Ishikawa (cell line): Measurements from ENCODE around the gene ACAP2.

Source experiments
- EGR1 ChIP-seq: IDR thresholded peaks from 2 replicates; pipeline ENCODE4 v1.6.1; 2012
- EP300 ChIP-seq: IDR thresholded peaks from 2 replicates; pipeline ENCODE4 v1.6.1; 2012; ENCODE audit warnings: borderline replicate concordance
- RAD21 ChIP-seq: IDR thresholded peaks from 2 replicates; pipeline ENCODE4 v1.6.1; 2012; ENCODE audit warnings: low read depth
- YY1 ChIP-seq: IDR thresholded peaks from 2 replicates; pipeline ENCODE4 v1.6.1; 2012; ENCODE audit warnings: low read depth
- TF ChIP-seq, protein P1 (sequence below): IDR thresholded peaks from 2 replicates; pipeline ENCODE4 v1.6.1; 2012; ENCODE audit warnings: low read depth, mild to moderate bottlenecking
- TF ChIP-seq, protein P2 (sequence below): IDR thresholded peaks from 2 replicates; pipeline ENCODE4 v1.6.1; 2012
- TF ChIP-seq, protein P3 (sequence below): IDR thresholded peaks from 2 replicates; pipeline ENCODE4 v1.6.1; 2012

DNA sequence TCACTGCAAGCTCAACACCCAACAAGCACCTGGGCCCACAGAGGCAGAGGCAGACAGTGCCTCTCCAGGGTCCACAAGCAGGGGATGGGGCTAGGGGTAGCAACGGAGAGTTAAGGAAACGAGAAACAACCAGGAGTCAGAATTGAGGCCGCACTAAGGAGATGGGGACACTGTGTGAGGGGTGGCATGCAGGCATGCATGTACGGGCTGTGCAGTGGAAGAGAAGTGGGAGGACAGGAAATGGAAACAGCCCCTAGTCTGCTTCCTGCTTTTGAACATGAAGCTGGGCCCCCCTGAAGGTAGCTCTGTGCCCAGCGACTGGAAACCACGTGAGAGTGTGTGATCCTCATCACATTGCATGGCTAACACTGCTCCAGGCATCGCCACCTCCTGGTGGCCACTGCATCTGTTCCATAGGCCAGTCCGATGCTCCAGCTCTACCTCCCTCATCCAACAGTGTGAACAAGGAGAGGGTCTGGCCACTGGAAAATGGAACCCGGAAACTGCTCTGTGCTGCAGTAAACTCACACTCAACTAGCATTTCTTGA lies 215.8 kb downstream of the ACAP2 start:
- no peak for TF ChIP-seq YY1
- TF ChIP-seq, protein P1, sequence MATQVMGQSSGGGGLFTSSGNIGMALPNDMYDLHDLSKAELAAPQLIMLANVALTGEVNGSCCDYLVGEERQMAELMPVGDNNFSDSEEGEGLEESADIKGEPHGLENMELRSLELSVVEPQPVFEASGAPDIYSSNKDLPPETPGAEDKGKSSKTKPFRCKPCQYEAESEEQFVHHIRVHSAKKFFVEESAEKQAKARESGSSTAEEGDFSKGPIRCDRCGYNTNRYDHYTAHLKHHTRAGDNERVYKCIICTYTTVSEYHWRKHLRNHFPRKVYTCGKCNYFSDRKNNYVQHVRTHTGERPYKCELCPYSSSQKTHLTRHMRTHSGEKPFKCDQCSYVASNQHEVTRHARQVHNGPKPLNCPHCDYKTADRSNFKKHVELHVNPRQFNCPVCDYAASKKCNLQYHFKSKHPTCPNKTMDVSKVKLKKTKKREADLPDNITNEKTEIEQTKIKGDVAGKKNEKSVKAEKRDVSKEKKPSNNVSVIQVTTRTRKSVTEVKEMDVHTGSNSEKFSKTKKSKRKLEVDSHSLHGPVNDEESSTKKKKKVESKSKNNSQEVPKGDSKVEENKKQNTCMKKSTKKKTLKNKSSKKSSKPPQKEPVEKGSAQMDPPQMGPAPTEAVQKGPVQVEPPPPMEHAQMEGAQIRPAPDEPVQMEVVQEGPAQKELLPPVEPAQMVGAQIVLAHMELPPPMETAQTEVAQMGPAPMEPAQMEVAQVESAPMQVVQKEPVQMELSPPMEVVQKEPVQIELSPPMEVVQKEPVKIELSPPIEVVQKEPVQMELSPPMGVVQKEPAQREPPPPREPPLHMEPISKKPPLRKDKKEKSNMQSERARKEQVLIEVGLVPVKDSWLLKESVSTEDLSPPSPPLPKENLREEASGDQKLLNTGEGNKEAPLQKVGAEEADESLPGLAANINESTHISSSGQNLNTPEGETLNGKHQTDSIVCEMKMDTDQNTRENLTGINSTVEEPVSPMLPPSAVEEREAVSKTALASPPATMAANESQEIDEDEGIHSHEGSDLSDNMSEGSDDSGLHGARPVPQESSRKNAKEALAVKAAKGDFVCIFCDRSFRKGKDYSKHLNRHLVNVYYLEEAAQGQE = no peak
- no peak for TF ChIP-seq EP300
- TF ChIP-seq, protein P2, sequence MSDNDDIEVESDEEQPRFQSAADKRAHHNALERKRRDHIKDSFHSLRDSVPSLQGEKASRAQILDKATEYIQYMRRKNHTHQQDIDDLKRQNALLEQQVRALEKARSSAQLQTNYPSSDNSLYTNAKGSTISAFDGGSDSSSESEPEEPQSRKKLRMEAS = no peak
- no peak for TF ChIP-seq EGR1
- TF ChIP-seq, protein P3, sequence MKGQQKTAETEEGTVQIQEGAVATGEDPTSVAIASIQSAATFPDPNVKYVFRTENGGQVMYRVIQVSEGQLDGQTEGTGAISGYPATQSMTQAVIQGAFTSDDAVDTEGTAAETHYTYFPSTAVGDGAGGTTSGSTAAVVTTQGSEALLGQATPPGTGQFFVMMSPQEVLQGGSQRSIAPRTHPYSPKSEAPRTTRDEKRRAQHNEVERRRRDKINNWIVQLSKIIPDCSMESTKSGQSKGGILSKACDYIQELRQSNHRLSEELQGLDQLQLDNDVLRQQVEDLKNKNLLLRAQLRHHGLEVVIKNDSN = no peak
- peak; percentile 47 for TF ChIP-seq RAD21
